H1 (cell line): ENCODE data around the gene ADAMTS16. TPM values are rescaled to one million over a fixed set of nuclear protein-coding genes. Genes with fewer than 3 reads are reported as not detected.

Experiments
- CTCF ChIA-PET: fragments of 300-600 bp; sonication (Branson Sonifier 250); formaldehyde crosslinking; loops from one replicate; lab custom pipeline; 2021; ENCODE audit not compliant: partially characterized antibody; lab: Charles Lee
- POLR2A ChIA-PET: fragments of 300-600 bp; sonication (Branson Sonifier 250); formaldehyde crosslinking; loops from one replicate; lab custom pipeline; 2021; ENCODE audit warnings: inconsistent platforms; ENCODE audit not compliant: partially characterized antibody; lab: Charles Lee
- DNase-seq, 2 experiments: peaks; one replicate each; pipeline versions ENCODE4 v3.0.0 to v3.0.0-alpha.2; 2010 to 2022; ENCODE audit warnings: low spot score in 2 of 2, low read depth in 1 of 2, mixed read lengths in 1 of 2
- FAIRE-seq: peaks from 2 replicates; lab custom pipeline; 2011; peaks lifted over from hg19 to GRCh38; lab: Jason Lieb, UNC
- H2AFZ ChIP-seq: 2 replicates; pipeline ENCODE4 v1.8.1; 2012; ENCODE audit warnings: low read length, inconsistent platforms
- H2AK5ac ChIP-seq: 2 replicates; pipeline ENCODE4 v1.6.1; 2013; ENCODE audit warnings: low read depth, low read length
- H2BK120ac ChIP-seq: replicated peaks from 2 replicates; pipeline ENCODE3; 2013; ENCODE audit warnings: low read depth, low read length, inconsistent platforms
- H2BK12ac ChIP-seq: 2 replicates; pipeline ENCODE4 v1.6.1; 2013; ENCODE audit warnings: low read depth, low read length
- H2BK15ac ChIP-seq: 2 replicates; pipeline ENCODE4 v1.6.1; 2013; ENCODE audit warnings: low read length
- H2BK20ac ChIP-seq: 2 replicates; pipeline ENCODE4 v1.6.1; 2013; ENCODE audit warnings: low read length
- H2BK5ac ChIP-seq: 2 replicates; pipeline ENCODE4 v1.6.1; 2013; ENCODE audit warnings: low read depth, low read length
- H3K14ac ChIP-seq: 2 replicates; pipeline ENCODE4 v1.6.1; 2013; ENCODE audit warnings: inconsistent platforms; ENCODE audit not compliant: insufficient read length
- H3K18ac ChIP-seq: 2 replicates; pipeline ENCODE4 v1.6.1; 2013; ENCODE audit warnings: low read length; ENCODE audit errors: extremely low read depth
- H3K23ac ChIP-seq: 2 replicates; pipeline ENCODE4 v1.6.1; 2013; ENCODE audit warnings: inconsistent platforms; ENCODE audit not compliant: insufficient read length
- H3K23me2 ChIP-seq: 2 replicates; pipeline ENCODE4 v1.6.1; 2013; ENCODE audit warnings: low read depth, low read length
- H3K27ac ChIP-seq: 2 replicates; pipeline ENCODE4 v1.6.1; 2011; ENCODE audit warnings: low read depth, low read length, inconsistent platforms
- H3K27me3 ChIP-seq, 4 experiments: replicated peaks in 1 of 4; 1 replicate in 1 of 4; 2 replicates in 3 of 4; pipeline versions ENCODE4 v1.6.1 to v1.8.1; 2011 to 2013; ENCODE audit warnings: low read length in 3 of 4, mild to moderate bottlenecking in 3 of 4, inconsistent platforms in 2 of 4, mixed read lengths in 2 of 4, moderate library complexity in 1 of 4; ENCODE audit not compliant: control insufficient read depth in 3 of 4, insufficient read depth in 3 of 4; ENCODE audit errors: extremely low read depth in 1 of 4
- H3K36me3 ChIP-seq, 4 experiments: 2 replicates each; pipeline versions ENCODE4 v1.6.1 to v1.8.1; 2011 to 2013; ENCODE audit warnings: mild to moderate bottlenecking in 4 of 4, low read length in 3 of 4, moderate library complexity in 2 of 4, control low read depth in 1 of 4, inconsistent platforms in 1 of 4; ENCODE audit not compliant: insufficient read depth in 4 of 4, control insufficient read depth in 2 of 4
- H3K4ac ChIP-seq: replicated peaks from 2 replicates; pipeline ENCODE3; 2013; ENCODE audit warnings: low read length, low read depth, mixed read lengths, inconsistent platforms; ENCODE audit not compliant: insufficient read length
- H3K4me1 ChIP-seq, 4 experiments: replicated peaks in 1 of 4; 1 replicate in 1 of 4; 2 replicates in 3 of 4; pipeline versions ENCODE4 v1.6.1 to v1.8.1; 2011 to 2013; ENCODE audit warnings: low read length in 3 of 4, inconsistent platforms in 2 of 4, mixed read lengths in 1 of 4; ENCODE audit not compliant: insufficient read depth in 4 of 4, control insufficient read depth in 3 of 4
- H3K4me2 ChIP-seq, 2 experiments: 2 replicates each; pipeline versions ENCODE4 v1.6.1 to v1.8.1; 2011 to 2013; ENCODE audit warnings: low read depth in 2 of 2, low read length in 2 of 2, control low read depth in 1 of 2, inconsistent platforms in 1 of 2, mild to moderate bottlenecking in 1 of 2; ENCODE audit not compliant: insufficient read depth in 1 of 2
- H3K4me3 ChIP-seq, 4 experiments: fragments of 200-600, 300-600 bp in 1 of 4; sonication (generic), shearing (Covaris generic), sonication (Bioruptor Twin) in 1 of 4; 2 replicates each; pipeline versions ENCODE4 v1.5.1 to v1.8.1; 2011 to 2016; ENCODE audit warnings: low read length in 4 of 4, low read depth in 3 of 4, control low read depth in 2 of 4, inconsistent platforms in 2 of 4, mild to moderate bottlenecking in 2 of 4, mixed read lengths in 1 of 4, moderate library complexity in 1 of 4; ENCODE audit not compliant: insufficient read depth in 2 of 4; ENCODE audit errors: extremely low read depth in 1 of 4
- H3K56ac ChIP-seq: replicated peaks from 2 replicates; pipeline ENCODE3; 2013; ENCODE audit warnings: low read depth, mild to moderate bottlenecking, mixed read lengths, low read length, inconsistent platforms; ENCODE audit not compliant: insufficient read length
- H3K79me1 ChIP-seq: 2 replicates; pipeline ENCODE4 v1.6.1; 2013; ENCODE audit warnings: low read depth, low read length, control low read depth
- H3K79me2 ChIP-seq, 2 experiments: 2 replicates each; pipeline versions ENCODE4 v1.6.1 to v1.8.1; 2012 to 2013; ENCODE audit warnings: low read length in 2 of 2, mild to moderate bottlenecking in 2 of 2, inconsistent platforms in 1 of 2; ENCODE audit not compliant: insufficient read depth in 2 of 2, control insufficient read depth in 1 of 2
- H3K9ac ChIP-seq, 4 experiments: replicated peaks in 1 of 4; 1 replicate in 1 of 4; 2 replicates in 3 of 4; pipeline versions ENCODE4 v1.6.1 to v1.8.1; 2011 to 2013; ENCODE audit warnings: low read depth in 3 of 4, low read length in 3 of 4, control low read depth in 2 of 4, mild to moderate bottlenecking in 2 of 4, moderate library complexity in 2 of 4, inconsistent platforms in 1 of 4; ENCODE audit errors: extremely low read depth in 1 of 4
- H3K9me3 ChIP-seq, 2 experiments: 2 replicates each; pipeline versions ENCODE4 v1.6.1 to v1.8.1; 2012 to 2013; ENCODE audit warnings: mild to moderate bottlenecking in 2 of 2, moderate library complexity in 2 of 2, control low read depth in 1 of 2, inconsistent platforms in 1 of 2, low read depth in 1 of 2, low read length in 1 of 2, mixed read lengths in 1 of 2; ENCODE audit not compliant: insufficient read depth in 2 of 2
- H4K20me1 ChIP-seq, 2 experiments: replicated peaks in 1 of 2; 2 replicates each; pipeline versions ENCODE3 to v1.8.1; 2011 to 2013; ENCODE audit warnings: inconsistent platforms in 2 of 2, low read length in 2 of 2, mild to moderate bottlenecking in 1 of 2; ENCODE audit not compliant: insufficient read depth in 2 of 2, control insufficient read depth in 1 of 2
- H4K5ac ChIP-seq: 2 replicates; pipeline ENCODE4 v1.6.1; 2013; ENCODE audit warnings: low read length, low read depth, mixed read lengths, inconsistent platforms; ENCODE audit not compliant: insufficient read length
- H4K8ac ChIP-seq: 2 replicates; pipeline ENCODE4 v1.8.0; 2013; ENCODE audit warnings: mild to moderate bottlenecking, moderate library complexity, low read length, inconsistent platforms; ENCODE audit not compliant: insufficient read depth; ENCODE audit errors: extremely low read depth
- H4K91ac ChIP-seq: replicated peaks from 2 replicates; pipeline ENCODE3; 2013; ENCODE audit warnings: low read length, mixed read lengths, inconsistent platforms; ENCODE audit not compliant: insufficient read length
- ATF3 ChIP-seq: IDR thresholded peaks from 2 replicates; pipeline ENCODE4 v1.6.1; 2011; ENCODE audit warnings: low read depth, mild to moderate bottlenecking, low read length; ENCODE audit not compliant: insufficient read depth
- CHD2 ChIP-seq: IDR thresholded peaks from 2 replicates; pipeline ENCODE4 v1.6.1; 2012; ENCODE audit warnings: low read length, improper control_type of control experiment
- CTBP2 ChIP-seq: IDR thresholded peaks from 2 replicates; pipeline ENCODE4 v1.7.0; 2011; ENCODE audit warnings: borderline replicate concordance, mild to moderate bottlenecking, moderate library complexity, mixed read lengths, low read length; ENCODE audit not compliant: insufficient read depth, insufficient read length
- EGR1 ChIP-seq: IDR thresholded peaks from 2 replicates; pipeline ENCODE4 v1.6.1; 2011; ENCODE audit warnings: low read depth, low read length, borderline replicate concordance
- PHF8 ChIP-seq: fragments of 200-600 bp; sonication (generic); conservative IDR thresholded peaks from 2 replicates; pipeline ENCODE4 v1.7.1; 2012; ENCODE audit warnings: low read depth, mild to moderate bottlenecking, inconsistent platforms, low read length, moderate library complexity
- RNF2 ChIP-seq: fragments of 200-900, 300-1000 bp; sonication (generic); IDR thresholded peaks from 2 replicates; pipeline ENCODE4 v1.7.1; 2016; ENCODE audit warnings: borderline replicate concordance, low read depth, mild to moderate bottlenecking, antibody characterized with exemption, low read length; ENCODE audit not compliant: poor library complexity, severe bottlenecking; ENCODE audit errors: missing control alignments
- SIN3A ChIP-seq, 2 experiments: IDR thresholded peaks in 1 of 2; conservative IDR thresholded peaks in 1 of 2; 2 replicates each; pipeline ENCODE4 v1.6.1; 2011 to 2012; ENCODE audit warnings: low read length in 2 of 2, improper control_type of control experiment in 1 of 2, low read depth in 1 of 2, mild to moderate bottlenecking in 1 of 2
- TEAD4 ChIP-seq: IDR thresholded peaks from 2 replicates; pipeline ENCODE4 v1.6.1; 2012; ENCODE audit warnings: low read depth, low read length, inconsistent platforms, mixed read lengths
- YY1 ChIP-seq: IDR thresholded peaks from 2 replicates; pipeline ENCODE4 v1.6.1; 2011; ENCODE audit warnings: low read depth, mild to moderate bottlenecking, low read length
- WGBS, 2 experiments: shearing (Covaris generic) in 1 of 2; methylation state at CpG; one replicate each; pipeline versions ENCODE4 v1.1.6 to v1.1.7; 2013 to 2015; ENCODE audit warnings: low lambda C conversion rate in 2 of 2, mixed read lengths in 2 of 2, inconsistent platforms in 1 of 2, low coverage in 1 of 2, missing lambda C conversion rate in 1 of 2; ENCODE audit not compliant: insufficient replicate concordance in 2 of 2, insufficient coverage in 1 of 2, insufficient read length in 1 of 2; ENCODE audit errors: extremely low coverage in 1 of 2, missing lambda C conversion rate in 1 of 2; 5-methylcytosine and 5-hydroxymethylcytosine counted together
- polyA plus RNA-seq, 7 experiments: library from polyadenylated mRNA; depleted of rRNA in 3 of 7; stranded (reverse) in 5 of 7; unstranded in 2 of 7; fragments of >200 nt in 5 of 7; fragments of 200-250 nt in 2 of 7; gene quantifications; 1 replicate in 5 of 7; 2 replicates in 1 of 7; 4 replicates in 1 of 7; pipeline versions ENCODE4 v1.2.1 to v1.2.3, GENCODE V29; 2011 to 2013; ENCODE audit warnings: missing spikeins in 2 of 7, mixed read lengths in 2 of 7
- total RNA-seq: library from RNA; stranded (reverse); fragmentation: NEBNext Ultra II Directional; extraction: Animal tissue kit (Norgen Biotek cat#: 25700); gene quantifications from 2 replicates; pipeline ENCODE4 v1.2.1, GENCODE V29; 2021

ADAMTS16 gene
- total and polyA plus RNA-seq, 2 of the 8 experiments (the other 6 are each of a cell fraction or from before 2014, with no cell fraction given): 3.7 to 16.0 TPM

DNA sequence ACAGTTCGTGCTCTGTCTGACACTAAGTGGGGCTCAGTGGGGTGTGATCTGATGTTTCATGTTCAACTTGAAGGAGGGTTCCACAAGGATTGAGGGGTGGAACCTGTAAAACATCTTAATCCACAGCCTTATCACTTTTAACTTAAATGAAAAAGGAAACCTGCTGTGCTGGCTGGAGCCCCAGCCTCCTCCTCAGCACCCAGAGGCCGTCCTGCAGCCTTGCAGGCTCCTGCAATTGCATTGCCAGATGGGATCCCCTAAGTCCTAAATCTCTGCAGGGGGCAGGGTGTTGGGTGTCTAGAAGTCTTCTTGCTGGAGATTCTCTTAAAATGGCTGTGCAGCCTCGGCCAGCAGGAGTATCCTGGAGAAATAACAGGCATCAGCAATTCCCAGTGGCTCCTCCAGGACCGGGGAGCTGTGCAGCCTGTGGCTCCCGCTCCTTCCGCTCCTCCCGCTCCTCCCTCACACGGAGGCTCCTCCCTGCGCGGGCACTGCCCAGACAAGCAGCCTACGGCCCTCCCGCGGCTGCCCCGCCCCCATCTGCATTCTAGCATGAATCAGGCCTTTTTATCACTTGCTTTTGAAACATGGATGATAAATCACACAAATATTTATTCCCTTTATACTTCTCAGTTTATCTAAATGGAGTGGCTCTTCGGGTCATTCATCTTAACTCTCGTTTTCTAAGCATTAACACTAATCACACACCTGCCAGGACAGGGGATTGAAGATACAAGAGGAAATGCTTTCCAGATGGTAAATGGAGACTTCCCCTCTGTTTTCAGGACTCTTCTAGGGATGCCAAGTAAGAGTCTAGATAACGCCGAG is 131.0 kb downstream of the ADAMTS16 start:
- no peak overlapping the region for H3K23ac ChIP-seq
- H3K18ac ChIP-seq: peak overlapping the region; percentile 91
- no peaks in the 10 kb centered on the region for H3K9me3 ChIP-seq
- ChIA-PET CTCF (interaction anchor here (0.7 kb wide), 1 partner anchor 19 kb away, joined by 3 read pairs; no protein-coding TSS in a partner anchor), POLR2A (interaction anchor here (1.5 kb wide), 1 partner anchor 88 kb away, joined by 3 read pairs; no protein-coding TSS in a partner anchor)
- peak overlapping the region; percentile 46; the same call in 1 of the 2 replicates for H2BK15ac ChIP-seq
- no peak overlapping the region for H3K4me3 ChIP-seq
- H3K23me2 ChIP-seq: no peaks in the 10 kb centered on the region
- H3K36me3 ChIP-seq: no peaks in the 10 kb centered on the region; a peak in 2 of 8 replicates
- no peak overlapping the region for H3K4ac ChIP-seq
- H4K8ac ChIP-seq: no peak overlapping the region; the same call in 1 of the 2 replicates
- no peak overlapping the region; the same call in 1 of the 2 replicates for H2AFZ ChIP-seq
- H2BK5ac ChIP-seq: peak overlapping the region; percentile 66; the same call in 1 of the 2 replicates
- H4K91ac ChIP-seq: peak overlapping the region; percentile 34
- no peak overlapping the region; a peak in 1 of 7 replicates for H3K9ac ChIP-seq
- H3K4me2 ChIP-seq: peak overlapping the region in 1 of 2 experiments; percentile 8; a peak in 1 of 4 replicates
- H3K4me1 ChIP-seq: peaks cover 2 to 8% (median 5%) of the 10 kb centered on the region in 4 experiments; a peak in 5 of 7 replicates
- DNase-seq (peak in 1 of 2 experiments; percentile 81), FAIRE-seq (no peak)
- H3K27me3 ChIP-seq: no peaks in the 10 kb centered on the region; a peak in 1 of 7 replicates
- no peak overlapping the region for H2AK5ac ChIP-seq
- H3K27ac ChIP-seq: no peak overlapping the region
- 55% methylated on average over 18 of the region's 18 CpGs; no CpG with 5 or more reads in 1 of the 2 experiments for WGBS, 2 experiments
- no peaks in the 10 kb centered on the region for H3K79me2 ChIP-seq
- H2BK20ac ChIP-seq: 0 out of 2 replicates have a peak overlapping the region, but pooled peaks have one; percentile 72
- no peaks in the 10 kb centered on the region for H3K79me1 ChIP-seq
- no peaks in the 10 kb centered on the region for H4K20me1 ChIP-seq
- peak overlapping the region; percentile 89 for H2BK120ac ChIP-seq
- no peak overlapping the region for H3K14ac ChIP-seq
- no peak overlapping the region for H3K56ac ChIP-seq
- H4K5ac ChIP-seq: peak overlapping the region; percentile 44
- H2BK12ac ChIP-seq: peak overlapping the region; percentile 14; the same call in 1 of the 2 replicates
- peak; percentile 63; the same call in 1 of the 2 replicates for TF ChIP-seq YY1
- TF ChIP-seq CHD2: no peak
- TF ChIP-seq ATF3: no peak
- TF ChIP-seq TEAD4: 0 out of 2 replicates have a peak, but pooled peaks have one; percentile 18
- no peak for TF ChIP-seq PHF8
- TF ChIP-seq CTBP2: peak; percentile 47
- TF ChIP-seq EGR1: no peak
- TF ChIP-seq SIN3A (conservative IDR thresholded peaks at IDR 0.05 in 1 of 2, IDR thresholded peaks at IDR 0.05 in 1 of 2; ENCODE audit: low read depth in 1 of 2, low read length in 2 of 2): no peak
- TF ChIP-seq RNF2: no peak
